DMS79 treated with DMSO at 0.1 percent for 48 hours (cell line): ENCODE data around the gene SLC2A10.
"Not testable (repeated sequence)": the region's sequence is repeated elsewhere in the genome, so short reads cannot be mapped to it uniquely, and the experiment has no call there.

ENCODE experiments used
- DNase-seq: peaks from one replicate; lab custom pipeline; 2025; lab: John Stamatoyannopoulos, UW

Gene SLC2A10

DNA sequence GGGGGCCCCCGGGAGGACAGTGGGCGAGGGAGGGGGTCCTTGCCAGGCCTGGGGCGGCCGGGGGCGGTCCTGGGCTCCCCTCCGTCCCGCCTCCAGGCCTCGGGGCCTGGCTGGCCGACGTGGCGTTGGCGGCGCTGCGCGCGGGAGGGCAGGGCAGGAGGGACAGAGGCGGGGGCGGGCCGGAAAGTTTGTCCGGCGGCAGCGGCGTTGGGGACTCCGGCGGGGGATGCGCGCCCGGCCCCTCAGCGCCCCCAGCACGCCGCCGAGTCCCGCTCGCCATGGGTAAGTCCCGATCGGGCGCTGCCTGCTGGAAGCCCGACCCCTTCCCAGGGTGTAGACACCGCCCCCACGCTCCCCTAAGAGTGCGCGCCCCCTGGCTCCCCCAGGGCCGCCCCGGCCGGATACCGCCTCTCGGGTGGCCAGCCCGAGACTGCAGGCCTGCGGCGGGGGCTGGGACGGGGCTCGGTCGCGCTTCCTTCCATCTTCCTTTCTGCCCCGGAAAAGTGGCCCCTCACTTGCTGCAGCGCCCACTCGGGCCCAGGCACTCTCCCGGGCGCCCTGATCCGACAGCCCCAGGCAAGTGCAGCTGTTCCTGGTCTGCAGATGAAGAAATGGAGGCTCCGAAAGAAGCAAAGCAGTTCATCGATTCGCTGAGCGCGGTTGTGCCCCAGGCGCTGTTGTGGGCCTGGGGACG, at the start of gene SLC2A10:
SLC2A10 (plus strand) TSS at position 191 of the 694 bp plus-strand sequence; CDS start at position 279, 88 bp downstream.
- DNase-seq = no peak

- no peak for DNase-seq
Observed at GRCh38 chr20:46660487-46660886, 49.0 kb upstream of the SLC2A10 start.

DNA sequence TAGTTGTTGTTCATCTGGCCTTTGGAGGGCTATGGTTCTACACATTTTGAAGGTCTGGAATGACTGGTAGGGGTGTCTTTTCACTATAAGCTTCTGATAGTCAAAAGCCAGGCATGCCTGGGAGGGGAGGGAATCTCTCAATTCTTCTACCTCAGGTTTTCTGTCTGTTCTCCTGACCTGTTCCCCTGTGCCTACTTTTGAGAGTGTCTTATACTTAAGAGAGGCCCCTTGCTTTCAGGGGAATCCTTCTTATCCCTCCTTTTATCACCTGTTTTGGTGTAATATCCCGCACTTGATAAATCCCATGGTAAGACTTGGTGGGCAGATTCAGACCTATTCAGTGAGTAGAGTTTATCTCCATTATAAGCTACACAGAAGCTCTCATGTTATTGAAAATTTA, 47.8 kb upstream of the SLC2A10 start:
- DNase-seq = no peak

DNA sequence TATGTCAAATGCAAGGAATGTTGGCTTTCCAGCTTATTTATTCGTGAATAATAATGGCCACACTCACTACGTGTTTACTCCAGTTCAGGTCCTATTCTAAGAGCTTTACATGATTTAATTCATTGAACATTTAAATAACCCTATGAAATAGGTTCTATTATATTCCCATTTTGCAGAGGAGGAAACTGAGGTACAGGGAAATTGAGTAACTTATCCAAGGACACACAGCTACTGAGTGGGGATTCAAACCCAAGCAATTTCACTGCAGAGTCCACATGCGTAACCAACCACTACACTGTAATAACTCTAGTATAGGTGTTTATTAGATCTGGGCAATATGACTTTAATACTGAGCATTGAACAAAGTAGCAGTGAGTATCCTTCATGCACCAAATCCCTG, 45.9 kb upstream of the SLC2A10 start:
- DNase-seq = no peak

GRCh38 chr20:46665602-46666001, 43.8 kb upstream of the SLC2A10 start:
- no peak for DNase-seq

DNA sequence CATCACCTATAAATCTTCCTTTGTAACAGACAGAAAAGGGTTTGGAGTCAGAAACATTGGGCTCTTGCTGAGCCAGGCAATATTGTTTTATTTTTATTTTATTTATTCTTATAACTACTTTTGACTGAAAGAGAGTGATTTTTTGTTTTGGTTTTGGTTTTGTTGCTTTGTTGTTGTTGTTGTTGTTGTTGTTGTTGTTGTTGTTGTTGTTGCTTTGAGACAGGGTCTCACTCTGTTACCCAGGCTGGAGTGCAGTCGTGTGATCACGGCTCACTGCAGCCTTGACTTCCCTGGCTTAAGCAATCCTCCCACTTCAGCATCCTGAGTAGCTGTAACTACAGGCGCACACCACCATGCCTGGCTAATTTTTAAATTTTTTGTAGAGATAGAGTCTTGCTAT, 43.1 kb upstream of the SLC2A10 start:
- no peak for DNase-seq

DNA sequence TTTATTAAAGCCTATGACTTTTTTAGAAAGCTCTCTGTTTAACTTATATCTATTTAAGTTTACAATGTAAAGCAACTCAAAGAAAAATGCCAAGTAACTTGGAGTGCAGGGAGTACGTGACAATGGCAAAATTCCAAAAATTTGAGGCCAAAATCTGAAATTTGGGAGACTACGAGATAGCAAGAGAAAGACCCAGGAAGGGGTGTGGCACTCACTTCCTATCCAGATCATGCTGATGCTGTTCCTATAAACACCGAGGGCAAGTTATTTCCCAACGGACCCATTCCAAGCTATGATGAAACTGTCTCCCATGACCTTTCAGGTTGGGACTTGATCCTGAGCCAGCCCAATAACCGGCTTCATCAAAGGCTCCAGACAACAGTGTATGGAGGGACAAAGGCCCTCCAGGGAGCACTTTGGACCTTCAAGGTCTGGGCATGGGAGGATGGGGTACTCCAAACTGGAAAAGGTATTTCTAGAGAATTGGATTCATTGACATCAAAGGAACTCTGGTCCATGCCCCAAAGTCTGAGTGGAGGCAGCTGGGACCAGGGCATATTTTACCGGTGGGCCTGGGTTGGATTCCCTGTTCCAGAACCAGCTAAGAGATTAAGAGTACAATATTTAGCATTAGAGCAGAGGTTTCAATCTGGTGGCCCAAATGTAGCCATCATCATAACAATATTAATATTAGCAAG, 42.5 kb upstream of the SLC2A10 start:
- no peak for DNase-seq

DNA sequence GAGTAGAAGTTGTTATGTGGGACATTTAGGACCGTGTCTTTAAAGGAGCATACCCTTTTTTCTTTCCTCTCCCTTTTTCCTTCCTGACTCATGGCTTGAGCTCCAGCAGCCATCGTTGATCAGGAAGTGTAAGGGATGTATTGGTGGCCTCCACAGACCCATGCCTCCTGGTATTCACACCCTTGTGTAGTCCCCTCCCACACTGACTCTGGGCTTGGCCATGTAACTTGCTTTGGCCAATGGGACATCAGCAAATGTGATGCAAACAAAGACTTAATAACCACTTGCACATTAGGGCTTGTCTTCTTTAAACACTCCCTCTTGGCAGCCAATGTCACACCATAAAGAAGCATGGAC, 39.2 kb upstream of the SLC2A10 start:
- no peak for DNase-seq

DNA sequence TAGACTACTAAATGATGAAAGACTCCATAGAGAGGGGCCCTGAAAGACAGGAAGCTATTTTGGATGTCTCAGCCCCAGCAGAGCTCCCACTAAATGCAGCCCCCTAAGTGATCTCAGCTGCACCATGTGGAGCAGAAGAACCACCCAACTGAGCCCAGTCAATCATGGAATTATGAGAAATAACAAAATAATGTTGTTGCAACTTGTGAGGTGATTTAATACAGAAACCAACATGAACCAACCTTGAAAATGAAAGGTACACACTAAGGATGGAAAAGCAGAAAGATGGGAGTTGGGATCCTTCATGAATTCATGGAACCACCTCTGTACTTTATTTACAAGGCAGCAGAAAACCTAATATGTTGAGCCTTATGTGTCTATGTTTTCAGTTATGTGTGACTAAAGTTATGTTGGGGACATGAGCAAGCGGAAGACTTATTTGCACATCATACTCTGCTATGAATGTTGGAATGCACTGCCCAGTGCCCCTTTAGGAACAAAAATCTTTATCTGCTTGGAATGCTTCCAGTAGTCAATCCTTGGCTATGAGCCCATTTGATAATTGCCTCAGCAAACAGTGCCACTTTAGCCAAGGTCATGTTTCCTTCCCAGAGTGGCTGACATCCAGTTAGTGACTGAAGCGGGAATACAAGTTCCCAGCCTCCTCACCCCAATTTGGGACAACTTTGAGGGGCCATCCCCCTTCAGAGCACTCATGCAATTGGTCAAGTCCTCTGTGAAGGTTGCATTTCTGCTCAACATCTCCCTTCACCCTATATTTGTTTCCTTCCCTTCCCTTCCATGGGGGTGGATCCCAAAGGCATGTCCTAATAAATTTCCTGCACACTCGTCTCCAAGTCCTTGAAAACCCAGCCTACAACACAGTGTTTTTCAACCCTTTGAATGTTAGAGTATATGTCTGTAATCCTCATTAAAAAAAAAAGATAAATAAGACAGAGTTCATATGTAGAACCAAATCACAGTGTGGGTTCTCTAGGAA, 38.6 kb upstream of the SLC2A10 start:
- peak; percentile 11 for DNase-seq

- no peak for DNase-seq
Observed at GRCh38 chr20:46671866-46672542, 37.4 kb upstream of the SLC2A10 start.

- no peak for DNase-seq
Observed at GRCh38 chr20:46672543-46673148, 36.8 kb upstream of the SLC2A10 start.

GRCh38 chr20:46673394-46674252, 35.8 kb upstream of the SLC2A10 start:
- no peak for DNase-seq

GRCh38 chr20:46674253-46675083, 35.0 kb upstream of the SLC2A10 start:
- DNase-seq = no peak

DNA sequence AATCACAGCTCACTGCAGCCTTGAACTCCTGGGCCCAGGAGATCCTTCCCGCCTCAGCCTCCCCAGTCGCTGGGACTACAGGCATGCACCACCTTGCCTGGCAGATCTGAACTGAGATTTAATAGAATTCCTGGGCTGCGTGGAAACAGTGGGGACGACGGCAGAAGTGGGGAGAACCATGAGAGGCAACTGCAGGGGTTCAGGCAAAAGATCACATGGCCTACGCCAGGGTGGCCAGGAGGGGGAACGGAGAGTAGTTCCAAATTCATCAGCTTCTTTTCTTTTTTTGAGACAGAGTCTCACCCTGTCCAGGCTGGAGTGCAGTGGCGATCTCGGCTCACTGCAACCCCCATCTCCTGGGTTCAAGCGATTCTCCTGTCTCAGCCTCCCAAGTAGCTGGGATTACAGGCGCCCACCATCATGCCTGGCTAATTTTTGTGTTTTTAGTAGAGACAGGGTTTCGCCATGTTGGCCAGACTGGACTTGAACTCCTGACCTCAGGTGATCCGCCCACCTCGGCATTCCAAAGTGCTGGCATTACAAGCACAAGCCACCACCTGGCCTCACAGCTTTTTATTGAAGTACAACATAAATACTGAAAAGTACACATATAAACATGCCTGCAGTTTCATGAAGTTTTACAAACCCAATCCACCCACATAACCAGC, 32.7 kb upstream of the SLC2A10 start:
- DNase-seq = not testable (repeated sequence)

GRCh38 chr20:46677608-46678007, 31.8 kb upstream of the SLC2A10 start:
- DNase-seq = no peak

DNA sequence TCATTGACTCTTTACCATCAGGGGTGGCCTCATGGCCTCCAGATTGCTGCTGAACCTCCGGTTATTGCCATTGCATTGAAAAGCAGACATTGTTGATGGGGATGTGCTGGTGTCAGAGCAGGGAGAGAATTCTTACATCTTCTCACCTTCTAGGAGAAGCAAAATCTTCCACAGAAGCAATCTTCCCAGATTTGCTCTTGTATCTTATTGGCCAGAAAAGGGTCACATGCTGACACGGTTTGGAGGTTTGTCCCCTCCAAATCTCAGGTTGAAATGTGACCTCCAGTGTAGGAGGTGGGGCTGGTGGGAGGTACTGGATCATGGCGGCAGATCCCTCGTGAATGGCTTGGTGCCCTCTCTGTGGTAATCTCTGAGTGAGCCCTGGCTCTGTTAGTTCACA, 30.9 kb upstream of the SLC2A10 start:
- DNase-seq = no peak

DNA sequence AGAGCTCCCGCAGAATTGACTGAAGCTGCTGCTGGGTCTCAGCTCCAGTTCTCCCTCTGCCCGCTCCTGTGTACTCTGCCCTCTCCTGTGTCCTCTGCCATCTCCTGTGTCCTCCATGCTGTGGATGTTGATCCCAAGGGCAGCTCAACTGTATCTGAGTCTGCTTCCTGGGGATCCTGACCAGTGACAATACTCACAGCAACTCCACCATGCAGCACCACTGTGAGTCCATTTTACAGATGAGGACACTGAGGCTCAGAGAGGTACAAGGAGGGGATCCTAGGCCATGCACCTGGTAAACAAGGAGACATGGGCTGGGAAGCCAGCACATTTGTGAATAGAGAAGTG, 28.8 kb upstream of the SLC2A10 start:
- no peak for DNase-seq

- DNase-seq = peak; percentile 44
Observed at GRCh38 chr20:46681032-46681854, 28.2 kb upstream of the SLC2A10 start.
